K562 (cell line): Measurements from ENCODE around the gene C11orf86. TPM values are rescaled to one million over a fixed set of nuclear protein-coding genes. Genes with fewer than 3 reads are reported as not detected.

Experiments
- CEBPZ ChIP-seq: fragments of 150-350 bp; IDR thresholded peaks from 2 replicates; pipeline ENCODE4 v1.6.1; 2014; ENCODE audit warnings: low read depth, mild to moderate bottlenecking, low read length, borderline replicate concordance
- DPF2 ChIP-seq: fragments of 450-650 bp; IDR thresholded peaks from 2 replicates; pipeline ENCODE4 v1.6.1; 2016
- PHF20 ChIP-seq: fragments of 450-650 bp; IDR thresholded peaks from 2 replicates; pipeline ENCODE4 v1.6.1; 2018; ENCODE audit not compliant: partially characterized antibody
- RBBP5 ChIP-seq: fragments of 200-600 bp; sonication (generic); IDR thresholded peaks from 2 replicates; pipeline ENCODE4 v1.6.1; 2012; ENCODE audit warnings: borderline replicate concordance, mild to moderate bottlenecking, low read length, control low read depth, inconsistent platforms; ENCODE audit not compliant: insufficient read depth, poor library complexity, severe bottlenecking
- RREB1 ChIP-seq: fragments of 250-450 bp; sonication (Bioruptor Pico); IDR thresholded peaks from 2 replicates; pipeline ENCODE4 v1.4.0; 2020
- SNIP1 ChIP-seq: fragments of 450-650 bp; IDR thresholded peaks from 2 replicates; pipeline ENCODE4 v1.7.1; 2017; ENCODE audit warnings: low read depth, mild to moderate bottlenecking
- SOX6 ChIP-seq: fragments of 450-650 bp; IDR thresholded peaks from 2 replicates; pipeline ENCODE4 v1.6.1; 2014; ENCODE audit warnings: mild to moderate bottlenecking
- SRSF1 ChIP-seq: fragments of 200-400 bp; formaldehyde crosslinking; IDR thresholded peaks from 2 replicates; pipeline ENCODE4 v1.6.1; 2017; ENCODE audit warnings: mild to moderate bottlenecking, low read depth, low read length, moderate library complexity
- ZNF75A ChIP-seq: fragments of 450-650 bp; formaldehyde crosslinking; IDR thresholded peaks from 2 replicates; pipeline ENCODE4 v1.4.0; 2020; ENCODE audit warnings: mild to moderate bottlenecking
- ZNF766 ChIP-seq: fragments of 200-800 bp; sonication (Bioruptor generic); conservative IDR thresholded peaks from 2 replicates; pipeline ENCODE4 v1.6.1; 2016; ENCODE audit warnings: missing genetic modification characterization, missing compliant biosample characterization
- polyA plus RNA-seq, 8 experiments: library from polyadenylated mRNA; depleted of rRNA in 4 of 8; stranded (reverse) in 5 of 8; unstranded in 3 of 8; fragments of >200 nt; fragmentation: Nextera tagmentation in 2 of 8; fragmentation: Illumina TruSeq in 1 of 8; extraction: Ambion mirVana in 2 of 8; extraction: Trizol in 1 of 8; gene quantifications; 2 replicates each; pipeline versions ENCODE4 v1.2.1 to v1.2.3, GENCODE V29; 2011 to 2014; ENCODE audit warnings: inconsistent platforms in 1 of 8, missing spikeins in 1 of 8
- total RNA-seq, 7 experiments: library from RNA; depleted of rRNA in 6 of 7; stranded (reverse); fragments of >200 nt in 6 of 7; fragmentation: Illumina TruSeq in 2 of 7; extraction: Trizol in 2 of 7; gene quantifications; 2 replicates each; pipeline versions ENCODE4 v1.2.1 to v1.2.3, GENCODE V29; 2011 to 2021; ENCODE audit warnings: low replicate concordance in 1 of 7

Gene C11orf86
- total and polyA plus RNA-seq, 9 of the 15 experiments (the other 6 are each of a cell fraction or from before 2014, with no cell fraction given) = not detected

- TF ChIP-seq SNIP1 = no peak
- TF ChIP-seq RBBP5 = no peak
- TF ChIP-seq SRSF1 = no peak
- no peak for TF ChIP-seq CEBPZ
- TF ChIP-seq PHF20 = no peak
- TF ChIP-seq SOX6 = peak; percentile 93
- TF ChIP-seq ZNF766 (CRISPR knock-in tag) = no peak
- no peak for TF ChIP-seq ZNF75A (CRISPR knock-in tag)
- TF ChIP-seq DPF2 = peak; percentile 84
- no peak for TF ChIP-seq RREB1 (CRISPR knock-in tag)
These were observed 7.0 kb downstream of the C11orf86 start (continued) for GRCh38 chr11:66981976-66982578.
